ENCODE data around the gene HMG20B. TPM values are rescaled to one million over a fixed set of nuclear protein-coding genes. Genes with fewer than 3 reads are reported as not detected.

Gene HMG20B
- total RNA-seq, 3 donors from 2014 or later = 79.9 to 81.9 (median 81.4) TPM

GRCh38 chr19:3601021-3601420 lies 28.3 kb downstream of the HMG20B start:
- peaks cover 12% of the 10 kb centered on the region for H3K4me1 ChIP-seq (ENCODE audit: low read depth)
- H3K4me3 ChIP-seq = no peak overlapping the region
- intact Hi-C loops (cut with DNase I, micrococcal nuclease) = no loop called here
- H3K9me3 ChIP-seq = no peaks in the 10 kb centered on the region
- ATAC-seq (no peak), DNase-seq (no peak)
- H3K36me3 ChIP-seq (ENCODE audit: low read depth) = no peaks in the 10 kb centered on the region
- TF ChIP-seq CTCF (IDR thresholded peaks at IDR 0.05) = no peak

- no peak for DNase-seq
- no peak for TF ChIP-seq CTCF (IDR thresholded peaks at IDR 0.05)
- Histone ChIP-seq H3K9me3 (no peaks in the 10 kb centered on the region), H3K4me1 (ENCODE audit: low read depth) (peaks cover 28% of the 10 kb centered on the region), H3K4me3 (no peak overlapping the region), H3K36me3 (ENCODE audit: low read depth) (no peaks in the 10 kb centered on the region)
- ATAC-seq = no peak
- intact Hi-C loops (cut with DNase I, micrococcal nuclease) = no loop called here
These were observed 30.5 kb downstream of the HMG20B start for GRCh38 chr19:3603121-3603811.

GRCh38 chr19:3604227-3604986 lies 31.7 kb downstream of the HMG20B start:
- intact Hi-C loops (cut with DNase I, micrococcal nuclease) = no loop called here
- no peak overlapping the region for H3K4me3 ChIP-seq
- peaks cover 28% of the 10 kb centered on the region for H3K4me1 ChIP-seq (ENCODE audit: low read depth)

GRCh38 chr19:3604987-3605343 lies 32.2 kb downstream of the HMG20B start:
- intact Hi-C loops (cut with DNase I, micrococcal nuclease) = no loop called here
- DNase-seq = no peak
- no peak for ATAC-seq
- peaks cover 28% of the 10 kb centered on the region for H3K4me1 ChIP-seq (ENCODE audit: low read depth)
- no peak for TF ChIP-seq CTCF (IDR thresholded peaks at IDR 0.05)
- no peak overlapping the region for H3K4me3 ChIP-seq
- no peaks in the 10 kb centered on the region for H3K36me3 ChIP-seq (ENCODE audit: low read depth)
- no peaks in the 10 kb centered on the region for H3K9me3 ChIP-seq

More at GRCh38 chr19:3604227-3604986, 31.7 kb downstream of the HMG20B start:
- no peak for DNase-seq
- no peak for TF ChIP-seq CTCF (IDR thresholded peaks at IDR 0.05)
- no peak for ATAC-seq
- H3K9me3 ChIP-seq = no peaks in the 10 kb centered on the region
- H3K36me3 ChIP-seq (ENCODE audit: low read depth) = no peaks in the 10 kb centered on the region

GRCh38 chr19:3605361-3605760 lies 32.6 kb downstream of the HMG20B start:
- Histone ChIP-seq H3K9me3 (no peaks in the 10 kb centered on the region), H3K4me3 (no peak overlapping the region), H3K36me3 (ENCODE audit: low read depth) (no peaks in the 10 kb centered on the region), H3K4me1 (ENCODE audit: low read depth) (peaks cover 28% of the 10 kb centered on the region)
- intact Hi-C loops (cut with DNase I, micrococcal nuclease) = no loop called here
- no peak for TF ChIP-seq CTCF (IDR thresholded peaks at IDR 0.05)
- DNase-seq (no peak), ATAC-seq (no peak)
